ENCODE measurements around the gene PCLAF.
"Not testable (repeated sequence)": the region's sequence is repeated elsewhere in the genome, so short reads cannot be mapped to it uniquely, and the experiment has no call there.

PCLAF gene

GRCh38 chr15:64381000-64381751, at the start of gene PCLAF:
Gene PCLAF, minus strand, starts transcription at chr15:64381441. Its CDS starts 70 bp downstream, at chr15:64381371.
- FAIRE-seq = peak; percentile 95

- peak; percentile 74 for FAIRE-seq
Observed at GRCh38 chr15:64430000-64430735, 48.9 kb upstream of the PCLAF start.

GRCh38 chr15:64429448-64429847, 48.2 kb upstream of the PCLAF start:
- no peak for FAIRE-seq

GRCh38 chr15:64426845-64427465, 45.7 kb upstream of the PCLAF start:
- FAIRE-seq = peak; percentile 71

- no peak for FAIRE-seq
Observed at GRCh38 chr15:64425221-64425620, 44.0 kb upstream of the PCLAF start.

GRCh38 chr15:64423970-64424369, 42.7 kb upstream of the PCLAF start:
- FAIRE-seq = no peak

GRCh38 chr15:64422697-64423096, 41.5 kb upstream of the PCLAF start:
- FAIRE-seq = no peak

GRCh38 chr15:64412216-64412615, 31.0 kb upstream of the PCLAF start:
- no peak for FAIRE-seq

- FAIRE-seq = no peak
Observed at GRCh38 chr15:64400583-64400982, 19.3 kb upstream of the PCLAF start.

GRCh38 chr15:64398575-64398974, 17.3 kb upstream of the PCLAF start:
- no peak for FAIRE-seq

- no peak for FAIRE-seq
Observed at GRCh38 chr15:64396789-64397188, 15.5 kb upstream of the PCLAF start.

GRCh38 chr15:64392471-64392870, 11.2 kb upstream of the PCLAF start:
- FAIRE-seq = not testable (repeated sequence)

GRCh38 chr15:64389036-64389435, 7.8 kb upstream of the PCLAF start:
- FAIRE-seq = no peak

GRCh38 chr15:64387562-64388168, 6.4 kb upstream of the PCLAF start, which contains the start of gene TRIP4:
Gene TRIP4, plus strand, starts transcription at chr15:64387836. Its CDS starts 28 bp downstream, at chr15:64387864.
- peak; percentile 94 for FAIRE-seq

- no peak for FAIRE-seq
Observed at GRCh38 chr15:64386291-64386690, 5.0 kb upstream of the PCLAF start.

- no peak for FAIRE-seq
Observed at GRCh38 chr15:64383760-64384159, 2.5 kb upstream of the PCLAF start.

- FAIRE-seq = not testable (repeated sequence)
Observed at GRCh38 chr15:64380130-64380870, 941 bp downstream of the PCLAF start.

- FAIRE-seq = no peak
Observed at GRCh38 chr15:64379216-64379960, 1.9 kb downstream of the PCLAF start.

GRCh38 chr15:64373360-64373759, 7.9 kb downstream of the PCLAF start:
- no peak for FAIRE-seq

GRCh38 chr15:64371383-64371782, 9.9 kb downstream of the PCLAF start:
- FAIRE-seq = not testable (repeated sequence)

GRCh38 chr15:64369078-64369607, 12.1 kb downstream of the PCLAF start:
- no peak for FAIRE-seq
